ENCODE data around the gene DLL3.

DLL3 gene

GRCh38 chr19:39540333-39540673 is 41.6 kb downstream of the DLL3 start (continued):
- TF ChIP-seq, protein P1, sequence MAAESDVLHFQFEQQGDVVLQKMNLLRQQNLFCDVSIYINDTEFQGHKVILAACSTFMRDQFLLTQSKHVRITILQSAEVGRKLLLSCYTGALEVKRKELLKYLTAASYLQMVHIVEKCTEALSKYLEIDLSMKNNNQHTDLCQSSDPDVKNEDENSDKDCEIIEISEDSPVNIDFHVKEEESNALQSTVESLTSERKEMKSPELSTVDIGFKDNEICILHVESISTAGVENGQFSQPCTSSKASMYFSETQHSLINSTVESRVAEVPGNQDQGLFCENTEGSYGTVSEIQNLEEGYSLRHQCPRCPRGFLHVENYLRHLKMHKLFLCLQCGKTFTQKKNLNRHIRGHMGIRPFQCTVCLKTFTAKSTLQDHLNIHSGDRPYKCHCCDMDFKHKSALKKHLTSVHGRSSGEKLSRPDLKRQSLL (tag by site-specific recombination; IDR thresholded peaks at IDR 0.05) = peak; percentile 54; the same call in 1 of the 2 replicates
- no peak for TF ChIP-seq ZBTB1 (tag by site-specific recombination; IDR thresholded peaks at IDR 0.05)
- TF ChIP-seq ZFHX2 (tag by site-specific recombination; conservative IDR thresholded peaks at IDR 0.05) = peak; percentile 4; the same call in 1 of the 2 replicates
- TF ChIP-seq ZBTB8A (tag by site-specific recombination; IDR thresholded peaks at IDR 0.05) = no peak
- no peak for TF ChIP-seq ZNF335 (tag by site-specific recombination; conservative IDR thresholded peaks at IDR 0.05)
- TF ChIP-seq ZNF10 (tag by site-specific recombination; IDR thresholded peaks at IDR 0.05) = no peak; the same call in 1 of the 2 replicates
- no peak for TF ChIP-seq ZNF639 (tag by site-specific recombination; IDR thresholded peaks at IDR 0.05)
- no peak for TF ChIP-seq MYNN (tag by site-specific recombination; IDR thresholded peaks at IDR 0.05; ENCODE audit: borderline replicate concordance)
- TF ChIP-seq TCF7L2 (IDR thresholded peaks at IDR 0.05; ENCODE audit: borderline replicate concordance, low read depth, low read length) = no peak
- TF ChIP-seq ZNF571 (tag by site-specific recombination; IDR thresholded peaks at IDR 0.05) = no peak
- no peak for TF ChIP-seq ZNF48 (tag by site-specific recombination; IDR thresholded peaks at IDR 0.05)
- TF ChIP-seq ZBTB17 (tag by site-specific recombination; IDR thresholded peaks at IDR 0.05) = peak; percentile 50; the same call in 1 of the 2 replicates

DNA sequence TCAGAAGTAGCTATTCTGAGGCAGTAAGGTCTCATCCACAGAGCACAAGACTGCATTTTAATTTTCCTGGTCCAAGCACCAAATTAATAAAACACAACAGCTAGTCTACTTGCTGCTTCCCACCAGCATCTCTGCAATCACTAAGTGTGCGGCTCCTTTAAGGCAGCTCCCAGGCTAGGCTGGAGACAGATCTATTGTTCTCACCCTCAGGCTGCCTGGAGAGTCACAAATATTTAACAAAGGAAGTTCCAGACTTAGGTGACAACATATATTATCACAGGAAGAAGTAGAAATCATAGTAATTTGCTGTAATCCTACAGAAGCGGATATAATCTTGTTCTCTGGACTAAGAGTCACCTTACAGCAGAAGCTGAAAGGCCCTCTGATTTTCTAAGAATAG is 43.5 kb downstream of the DLL3 start:
- POLR2A ChIA-PET = interaction anchor here (0.9 to 1.7 kb wide), 3 partner anchors 9 to 106 kb away, joined by 4 to 6 read pairs (median 5); partner anchors contain the start of genes EID2B and RPS16
- Histone ChIP-seq H3K4me1 (ENCODE audit: control insufficient read depth, insufficient read depth, low read length) (peaks cover 16% of the 10 kb centered on the region), H3K36me3 (ENCODE audit: control insufficient read depth in 2 of 2, insufficient read depth in 1 of 2, low read length in 2 of 2) (peaks cover 2 to 12% of the 10 kb centered on the region in 2 experiments; a peak in 2 of 3 replicates), H3K27ac (ENCODE audit: extremely low read depth, low read depth, low read length) (no peak overlapping the region), H3K4me3 (ENCODE audit: low read depth, low read length) (no peak overlapping the region), H3K9me3 (ENCODE audit: control insufficient read depth, insufficient read depth, low read depth, low read length) (no peaks in the 10 kb centered on the region)
- TF ChIP-seq ZBTB17 (tag by site-specific recombination; IDR thresholded peaks at IDR 0.05) = peak; percentile 49; the same call in 1 of the 2 replicates
- TF ChIP-seq ZNF114 (tag by site-specific recombination; IDR thresholded peaks at IDR 0.05) = no peak
- CTCF ChIA-PET = interaction anchor here (0.6 to 5.3 kb wide), 20 partner anchors 9 to 883 kb away, joined by 3 to 37 read pairs (median 4); partner anchors contain the start of gene EID2B

DNA sequence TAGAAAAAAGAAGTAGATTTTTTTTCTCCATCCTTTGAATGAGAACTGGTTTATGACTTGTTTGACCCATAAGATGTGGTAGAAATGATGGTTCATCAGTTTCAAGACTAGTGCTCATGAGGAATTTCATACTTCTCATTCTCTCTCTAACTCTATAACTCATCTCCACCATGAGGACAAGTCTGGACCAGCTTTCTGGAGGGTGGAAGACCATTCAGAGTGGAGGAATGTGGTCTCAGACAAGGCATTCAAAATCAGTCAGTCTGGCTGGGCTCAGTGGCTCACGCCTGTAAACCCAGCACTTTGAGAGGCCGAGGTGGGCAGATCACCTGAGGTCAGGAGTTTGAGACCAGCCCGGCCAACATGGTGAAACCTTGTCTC is 44.7 kb downstream of the DLL3 start:
- H3K9me3 ChIP-seq (ENCODE audit: control insufficient read depth, insufficient read depth, low read depth, low read length) = no peaks in the 10 kb centered on the region
- no peak overlapping the region for H3K4me3 ChIP-seq (ENCODE audit: low read depth, low read length)
- no peak overlapping the region for H3K27ac ChIP-seq (ENCODE audit: extremely low read depth, low read depth, low read length)
- TF ChIP-seq ZNF791 (tag by site-specific recombination; IDR thresholded peaks at IDR 0.05) (no peak), GLIS2 (tag by site-specific recombination; IDR thresholded peaks at IDR 0.05) (no peak), ZNF239 (tag by site-specific recombination; IDR thresholded peaks at IDR 0.05) (no peak), KLF16 (tag by site-specific recombination; IDR thresholded peaks at IDR 0.05) (no peak), ZNF645 (tag by site-specific recombination; IDR thresholded peaks at IDR 0.05) (0 out of 2 replicates have a peak, but pooled peaks have one; percentile 14), ZNF654 (tag by site-specific recombination; IDR thresholded peaks at IDR 0.05; ENCODE audit: low read depth) (no peak), ZNF23 (tag by site-specific recombination; IDR thresholded peaks at IDR 0.05; ENCODE audit: borderline replicate concordance) (no peak), ZNF37A (tag by site-specific recombination; IDR thresholded peaks at IDR 0.05) (no peak), ZNF513 (tag by site-specific recombination; IDR thresholded peaks at IDR 0.05) (no peak)
- ChIA-PET POLR2A (interaction anchor here (1.2 kb wide), 1 partner anchor 108 kb away, joined by 6 read pairs; the partner anchor contains the start of gene RPS16), CTCF (interaction anchor here (0.6 to 5.3 kb wide), 9 partner anchors 10 to 132 kb away, joined by 3 to 37 read pairs (median 5); partner anchors contain the start of gene EID2B)
- H3K36me3 ChIP-seq (ENCODE audit: control insufficient read depth in 2 of 2, insufficient read depth in 1 of 2, low read length in 2 of 2) = no peaks in the 10 kb centered on the region
- peaks cover 11% of the 10 kb centered on the region for H3K4me1 ChIP-seq (ENCODE audit: control insufficient read depth, insufficient read depth, low read length)
